GM12875 (cell line): ENCODE data around the gene COL5A1.

Experiments
- H3K4me3 ChIP-seq: one replicate; pipeline ENCODE4 v1.5.1; 2011; ENCODE audit warnings: low read depth, low read length, control low read depth
- CTCF ChIP-seq: IDR thresholded peaks from 2 replicates; pipeline ENCODE4 v1.5.1; 2011; ENCODE audit warnings: low read depth, mild to moderate bottlenecking, control low read depth, inconsistent platforms, low read length, moderate library complexity, borderline replicate concordance; ENCODE audit not compliant: insufficient read depth

COL5A1 gene

GRCh38 chr9:134635351-134636148 is 6.1 kb upstream of the COL5A1 start:
- TF ChIP-seq CTCF = no peak
- H3K4me3 ChIP-seq = no peak overlapping the region

- no peak for TF ChIP-seq CTCF
These were observed 5.5 kb upstream of the COL5A1 start for GRCh38 chr9:134636149-134636507.

GRCh38 chr9:134637241-134637640 is 4.4 kb upstream of the COL5A1 start:
- H3K4me3 ChIP-seq = no peak overlapping the region
- TF ChIP-seq CTCF = no peak

More at GRCh38 chr9:134636149-134636507, 5.5 kb upstream of the COL5A1 start:
- H3K4me3 ChIP-seq = no peak overlapping the region

- TF ChIP-seq CTCF = no peak
- no peak overlapping the region for H3K4me3 ChIP-seq
These were observed 3.7 kb upstream of the COL5A1 start for GRCh38 chr9:134637696-134638501.

- no peak overlapping the region for H3K4me3 ChIP-seq
- no peak for TF ChIP-seq CTCF
These were observed 3.0 kb upstream of the COL5A1 start for GRCh38 chr9:134638502-134639090.

- TF ChIP-seq CTCF = no peak
- H3K4me3 ChIP-seq = no peak overlapping the region
These were observed 1.6 kb upstream of the COL5A1 start for GRCh38 chr9:134639994-134640393.
